ENCODE measurements around the gene PTPN2. TPM values are rescaled to one million over a fixed set of nuclear protein-coding genes. Genes with fewer than 3 reads are reported as not detected.

The PTPN2 gene
- total RNA-seq, 1 experiment from 2014 or later = 58.1 TPM

DNA sequence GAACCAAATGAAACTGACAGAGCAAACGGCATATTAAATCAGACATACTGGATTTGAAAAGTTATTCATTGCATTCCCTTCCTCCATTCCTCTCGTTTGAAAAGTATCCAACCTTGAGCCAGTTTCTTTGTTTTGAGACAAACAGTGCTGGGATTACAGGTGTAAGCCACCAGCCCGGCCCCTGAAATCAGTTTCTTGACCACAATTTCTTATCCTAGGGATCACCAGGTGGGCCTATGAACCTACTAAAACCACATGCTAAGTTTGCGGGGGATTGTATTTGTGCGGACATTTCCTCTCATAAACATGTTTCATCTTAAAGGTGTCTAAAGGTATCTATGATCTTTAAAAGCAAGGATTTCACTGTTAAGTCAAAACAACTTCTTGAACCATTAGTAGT lies 11.6 kb downstream of the PTPN2 start:
- H3K4me3 Mint-ChIP-seq (ENCODE audit: low read depth, unreplicated experiment) = no peak overlapping the region
- no peaks in the 10 kb centered on the region for H3K9me3 Mint-ChIP-seq (ENCODE audit: low read depth, unreplicated experiment)
- DNase-seq = no peak
- intact Hi-C loops (cut with micrococcal nuclease; ENCODE audit: unreplicated experiment) = no loop called here
- BruUV-seq (replicated peaks) = no TSS peak
- H3K27ac Mint-ChIP-seq (ENCODE audit: unreplicated experiment) = no peak overlapping the region
- peaks cover 15% of the 10 kb centered on the region for H3K4me1 Mint-ChIP-seq (ENCODE audit: low read depth, unreplicated experiment)
- CTCF ChIA-PET = no interaction called here
- H3K27me3 Mint-ChIP-seq (ENCODE audit: unreplicated experiment) = no peaks in the 10 kb centered on the region
- TF ChIP-seq, protein P1, sequence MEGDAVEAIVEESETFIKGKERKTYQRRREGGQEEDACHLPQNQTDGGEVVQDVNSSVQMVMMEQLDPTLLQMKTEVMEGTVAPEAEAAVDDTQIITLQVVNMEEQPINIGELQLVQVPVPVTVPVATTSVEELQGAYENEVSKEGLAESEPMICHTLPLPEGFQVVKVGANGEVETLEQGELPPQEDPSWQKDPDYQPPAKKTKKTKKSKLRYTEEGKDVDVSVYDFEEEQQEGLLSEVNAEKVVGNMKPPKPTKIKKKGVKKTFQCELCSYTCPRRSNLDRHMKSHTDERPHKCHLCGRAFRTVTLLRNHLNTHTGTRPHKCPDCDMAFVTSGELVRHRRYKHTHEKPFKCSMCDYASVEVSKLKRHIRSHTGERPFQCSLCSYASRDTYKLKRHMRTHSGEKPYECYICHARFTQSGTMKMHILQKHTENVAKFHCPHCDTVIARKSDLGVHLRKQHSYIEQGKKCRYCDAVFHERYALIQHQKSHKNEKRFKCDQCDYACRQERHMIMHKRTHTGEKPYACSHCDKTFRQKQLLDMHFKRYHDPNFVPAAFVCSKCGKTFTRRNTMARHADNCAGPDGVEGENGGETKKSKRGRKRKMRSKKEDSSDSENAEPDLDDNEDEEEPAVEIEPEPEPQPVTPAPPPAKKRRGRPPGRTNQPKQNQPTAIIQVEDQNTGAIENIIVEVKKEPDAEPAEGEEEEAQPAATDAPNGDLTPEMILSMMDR (IDR thresholded peaks at IDR 0.05; ENCODE audit: unreplicated experiment) = no peak
- H3K36me3 Mint-ChIP-seq (ENCODE audit: insufficient read depth, unreplicated experiment) = peaks cover 9% of the 10 kb centered on the region

- no TSS peak for BruUV-seq (replicated peaks)
- Mint-ChIP-seq H3K36me3 (ENCODE audit: insufficient read depth, unreplicated experiment) (peaks cover 14% of the 10 kb centered on the region), H3K27ac (ENCODE audit: unreplicated experiment) (no peak overlapping the region), H3K4me3 (ENCODE audit: low read depth, unreplicated experiment) (no peak overlapping the region), H3K27me3 (ENCODE audit: unreplicated experiment) (no peaks in the 10 kb centered on the region), H3K4me1 (ENCODE audit: low read depth, unreplicated experiment) (peaks cover 19% of the 10 kb centered on the region), H3K9me3 (ENCODE audit: low read depth, unreplicated experiment) (no peaks in the 10 kb centered on the region)
- TF ChIP-seq, protein P1 (IDR thresholded peaks at IDR 0.05; ENCODE audit: unreplicated experiment) = no peak
- CTCF ChIA-PET = no interaction called here
- intact Hi-C loops (cut with micrococcal nuclease; ENCODE audit: unreplicated experiment) = no loop called here
- no peak for DNase-seq
Measured at GRCh38 chr18:12868576-12868975, 15.5 kb downstream of the PTPN2 start.

DNA sequence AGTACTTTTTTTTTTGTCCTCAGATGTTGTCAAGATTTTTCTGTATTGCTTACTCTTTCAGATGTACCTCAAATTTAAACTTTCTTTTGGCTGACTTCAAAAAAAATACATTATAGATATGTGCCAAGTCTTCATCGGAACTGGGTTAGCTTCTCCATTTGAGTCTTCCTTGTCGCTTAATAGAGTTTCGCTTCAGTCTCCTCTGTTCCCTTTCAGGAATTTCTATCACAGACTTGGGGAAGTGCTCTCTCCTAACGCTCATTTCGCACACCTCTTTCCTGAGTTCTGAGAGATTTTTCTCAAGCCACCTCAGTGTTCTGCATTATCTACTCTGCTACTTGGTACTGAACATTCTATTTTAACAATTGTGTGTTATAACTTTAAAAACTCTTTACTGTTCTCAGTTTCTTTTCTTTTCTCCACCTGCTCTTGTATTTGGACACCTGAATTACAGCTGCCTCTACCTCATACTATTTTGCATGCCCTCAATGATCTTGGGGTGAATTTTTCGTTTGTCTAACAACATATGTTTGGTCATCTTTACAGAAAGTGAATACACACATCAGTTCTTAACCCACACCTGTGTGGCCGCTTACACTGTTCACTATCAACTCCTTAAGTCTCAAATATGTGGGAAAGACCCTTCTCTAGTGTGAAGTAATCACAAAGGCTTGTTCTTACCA lies 16.5 kb downstream of the PTPN2 start:
- H3K4me1 Mint-ChIP-seq (ENCODE audit: low read depth, unreplicated experiment) = peaks cover 29% of the 10 kb centered on the region
- DNase-seq = no peak
- CTCF ChIA-PET = no interaction called here
- no peak overlapping the region for H3K4me3 Mint-ChIP-seq (ENCODE audit: low read depth, unreplicated experiment)
- TSS peak; percentile 14 for BruUV-seq (replicated peaks)
- H3K36me3 Mint-ChIP-seq (ENCODE audit: insufficient read depth, unreplicated experiment) = peaks cover 8% of the 10 kb centered on the region
- no peaks in the 10 kb centered on the region for H3K9me3 Mint-ChIP-seq (ENCODE audit: low read depth, unreplicated experiment)
- no peak overlapping the region for H3K27ac Mint-ChIP-seq (ENCODE audit: unreplicated experiment)
- no peaks in the 10 kb centered on the region for H3K27me3 Mint-ChIP-seq (ENCODE audit: unreplicated experiment)
- intact Hi-C loops (cut with micrococcal nuclease; ENCODE audit: unreplicated experiment) = no loop called here
- TF ChIP-seq, protein P1 (IDR thresholded peaks at IDR 0.05; ENCODE audit: unreplicated experiment) = no peak

- H3K36me3 Mint-ChIP-seq (ENCODE audit: insufficient read depth, unreplicated experiment) = peaks cover 8% of the 10 kb centered on the region
- CTCF ChIA-PET = interaction anchor here (0.7 to 1.5 kb wide), 4 partner anchors 11 to 31 kb away, joined by 3 to 5 read pairs (median 4); no protein-coding TSS in a partner anchor
- H3K27ac Mint-ChIP-seq (ENCODE audit: unreplicated experiment) = no peak overlapping the region
- BruUV-seq (replicated peaks) = no TSS peak
- intact Hi-C loops (cut with micrococcal nuclease; ENCODE audit: unreplicated experiment) = loop anchor here (2.0 kb wide), 1 partner anchor 25 kb away; no protein-coding TSS in a partner anchor
- no peaks in the 10 kb centered on the region for H3K9me3 Mint-ChIP-seq (ENCODE audit: low read depth, unreplicated experiment)
- no peak overlapping the region for H3K4me3 Mint-ChIP-seq (ENCODE audit: low read depth, unreplicated experiment)
- H3K27me3 Mint-ChIP-seq (ENCODE audit: unreplicated experiment) = no peaks in the 10 kb centered on the region
- TF ChIP-seq, protein P1 (IDR thresholded peaks at IDR 0.05; ENCODE audit: unreplicated experiment) = no peak
- peaks cover 43% of the 10 kb centered on the region for H3K4me1 Mint-ChIP-seq (ENCODE audit: low read depth, unreplicated experiment)
- no peak for DNase-seq
Measured at GRCh38 chr18:12863687-12864216, 20.3 kb downstream of the PTPN2 start.
